Measurements from ENCODE around the gene MON1B. TPM values are rescaled to one million over a fixed set of nuclear protein-coding genes. Genes with fewer than 3 reads are reported as not detected.

The MON1B gene
- total RNA-seq, 1 experiment from 2014 or later = 49.1 TPM

DNA sequence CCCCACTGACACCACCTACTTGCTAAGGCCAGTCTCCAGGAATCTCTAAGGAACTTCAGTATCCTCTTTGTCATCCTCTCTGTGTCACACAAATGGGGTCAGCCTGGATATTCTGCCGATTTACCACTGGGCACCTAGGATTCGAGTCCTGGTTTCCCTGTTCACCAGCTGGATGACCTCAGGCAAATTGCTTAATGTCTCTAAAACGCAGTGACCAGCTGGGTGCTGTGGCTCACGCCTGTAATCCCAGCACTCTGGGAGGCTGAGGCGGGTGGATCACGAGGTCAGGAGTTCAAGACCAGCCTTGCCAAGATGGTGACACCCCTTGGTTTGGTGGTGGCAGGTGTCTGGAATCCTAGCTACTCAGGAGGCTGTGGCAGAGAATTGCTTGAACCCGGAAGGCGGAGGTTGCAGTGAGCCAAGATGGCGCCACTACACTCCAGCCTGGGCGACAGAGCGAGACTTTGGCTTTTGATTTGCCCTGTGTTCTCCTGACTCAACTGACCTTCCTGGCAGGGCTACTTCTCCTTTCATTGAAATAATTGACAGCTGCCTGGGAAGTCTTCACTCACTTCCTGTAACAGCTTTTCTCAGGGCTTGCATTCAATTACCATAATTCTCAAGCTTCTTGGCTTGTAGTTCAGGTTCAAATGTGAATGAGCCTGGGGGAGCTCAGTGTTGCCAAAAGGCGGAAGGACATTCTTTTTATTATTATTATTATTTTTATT is 23.6 kb downstream of the MON1B start:
- H3K27me3 Mint-ChIP-seq (ENCODE audit: low read depth) = peaks cover 7% of the 10 kb centered on the region
- CTCF ChIA-PET = interaction anchor here (1.3 kb wide), 1 partner anchor 8 kb away, joined by 8 read pairs; no protein-coding TSS in a partner anchor
- H3K4me3 Mint-ChIP-seq = no peak overlapping the region

DNA sequence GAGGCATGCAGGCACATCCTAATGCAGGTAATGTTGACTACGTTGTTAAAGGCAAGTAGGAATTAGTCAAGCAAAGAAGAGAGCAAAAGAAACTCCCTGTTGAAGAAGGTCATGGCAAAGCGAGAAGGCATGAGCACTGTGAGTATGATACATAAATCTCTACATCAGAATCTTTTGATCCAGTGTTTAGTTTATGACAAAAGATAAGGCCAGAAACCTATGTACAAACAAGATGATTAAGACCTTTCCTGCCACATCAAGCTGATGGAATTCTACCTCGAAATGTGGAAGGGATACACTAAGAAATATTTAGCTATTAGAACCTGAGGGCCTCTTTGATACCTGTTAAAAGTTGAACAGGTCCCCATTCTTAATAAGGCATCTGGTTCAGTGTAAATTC is 28.4 kb downstream of the MON1B start:
- ATAC-seq (no peak), DNase-seq (ENCODE audit: low spot score) (no peak)
- ChIA-PET POLR2A (no interaction called here), CTCF (interaction anchor here (0.5 kb wide), 1 partner anchor 1696 kb away, joined by 4 read pairs; no protein-coding TSS in a partner anchor)
- TF ChIP-seq ZBTB43 (CRISPR knock-in tag; IDR thresholded peaks at IDR 0.05) = no peak
- no peak overlapping the region for H3K4me3 Mint-ChIP-seq
- H3K36me3 Mint-ChIP-seq = 0 out of 2 replicates have a peak, but pooled peaks cover 3% of the 10 kb centered on the region
- no peaks in the 10 kb centered on the region for H3K9me3 Mint-ChIP-seq
- peaks cover 16% of the 10 kb centered on the region for H3K4me1 Mint-ChIP-seq
- H3K27ac Mint-ChIP-seq = no peak overlapping the region
- H3K27me3 Mint-ChIP-seq (ENCODE audit: low read depth) = no peaks in the 10 kb centered on the region

More for the DNA sequence above, 23.6 kb downstream of the MON1B start:
- no peaks in the 10 kb centered on the region for H3K9me3 Mint-ChIP-seq
- DNase-seq (ENCODE audit: low spot score) (no peak), ATAC-seq (no peak)
- peaks cover 20% of the 10 kb centered on the region for H3K4me1 Mint-ChIP-seq
- H3K36me3 Mint-ChIP-seq = 0 out of 2 replicates have a peak, but pooled peaks cover 3% of the 10 kb centered on the region
- TF ChIP-seq SP1 (CRISPR knock-in tag; conservative IDR thresholded peaks at IDR 0.05) = no peak
- TF ChIP-seq HMGA2 (CRISPR knock-in tag; IDR thresholded peaks at IDR 0.05) = 0 out of 2 replicates have a peak, but pooled peaks have one; percentile 12
- TF ChIP-seq, protein P1, sequence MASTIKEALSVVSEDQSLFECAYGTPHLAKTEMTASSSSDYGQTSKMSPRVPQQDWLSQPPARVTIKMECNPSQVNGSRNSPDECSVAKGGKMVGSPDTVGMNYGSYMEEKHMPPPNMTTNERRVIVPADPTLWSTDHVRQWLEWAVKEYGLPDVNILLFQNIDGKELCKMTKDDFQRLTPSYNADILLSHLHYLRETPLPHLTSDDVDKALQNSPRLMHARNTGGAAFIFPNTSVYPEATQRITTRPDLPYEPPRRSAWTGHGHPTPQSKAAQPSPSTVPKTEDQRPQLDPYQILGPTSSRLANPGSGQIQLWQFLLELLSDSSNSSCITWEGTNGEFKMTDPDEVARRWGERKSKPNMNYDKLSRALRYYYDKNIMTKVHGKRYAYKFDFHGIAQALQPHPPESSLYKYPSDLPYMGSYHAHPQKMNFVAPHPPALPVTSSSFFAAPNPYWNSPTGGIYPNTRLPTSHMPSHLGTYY (CRISPR knock-in tag; IDR thresholded peaks at IDR 0.05) = no peak
- no peak for TF ChIP-seq PRRX2 (CRISPR knock-in tag; IDR thresholded peaks at IDR 0.05)
- no peak overlapping the region for H3K27ac Mint-ChIP-seq
- POLR2A ChIA-PET = no interaction called here

- DNase-seq (ENCODE audit: low spot score) (no peak), ATAC-seq (peak; percentile 29)
- Mint-ChIP-seq H3K4me1 (peaks cover 14% of the 10 kb centered on the region), H3K27ac (no peak overlapping the region), H3K9me3 (no peaks in the 10 kb centered on the region), H3K27me3 (ENCODE audit: low read depth) (no peaks in the 10 kb centered on the region), H3K4me3 (no peak overlapping the region), H3K36me3 (0 out of 2 replicates have a peak, but pooled peaks cover 3% of the 10 kb centered on the region)
- CTCF ChIA-PET = no interaction called here
- POLR2A ChIA-PET = interaction anchor here (0.5 kb wide), 1 partner anchor 1439 kb away, joined by 4 read pairs; no protein-coding TSS in a partner anchor
- no peak for TF ChIP-seq SOX15 (CRISPR knock-in tag; IDR thresholded peaks at IDR 0.05)
- no peak for TF ChIP-seq SP1 (CRISPR knock-in tag; conservative IDR thresholded peaks at IDR 0.05)
- TF ChIP-seq RORB (CRISPR knock-in tag; IDR thresholded peaks at IDR 0.05) = no peak
- TF ChIP-seq NR1H2 (CRISPR knock-in tag; IDR thresholded peaks at IDR 0.05) = no peak
- TF ChIP-seq ZNF671 (CRISPR knock-in tag; IDR thresholded peaks at IDR 0.05) = no peak
- TF ChIP-seq, protein P2, sequence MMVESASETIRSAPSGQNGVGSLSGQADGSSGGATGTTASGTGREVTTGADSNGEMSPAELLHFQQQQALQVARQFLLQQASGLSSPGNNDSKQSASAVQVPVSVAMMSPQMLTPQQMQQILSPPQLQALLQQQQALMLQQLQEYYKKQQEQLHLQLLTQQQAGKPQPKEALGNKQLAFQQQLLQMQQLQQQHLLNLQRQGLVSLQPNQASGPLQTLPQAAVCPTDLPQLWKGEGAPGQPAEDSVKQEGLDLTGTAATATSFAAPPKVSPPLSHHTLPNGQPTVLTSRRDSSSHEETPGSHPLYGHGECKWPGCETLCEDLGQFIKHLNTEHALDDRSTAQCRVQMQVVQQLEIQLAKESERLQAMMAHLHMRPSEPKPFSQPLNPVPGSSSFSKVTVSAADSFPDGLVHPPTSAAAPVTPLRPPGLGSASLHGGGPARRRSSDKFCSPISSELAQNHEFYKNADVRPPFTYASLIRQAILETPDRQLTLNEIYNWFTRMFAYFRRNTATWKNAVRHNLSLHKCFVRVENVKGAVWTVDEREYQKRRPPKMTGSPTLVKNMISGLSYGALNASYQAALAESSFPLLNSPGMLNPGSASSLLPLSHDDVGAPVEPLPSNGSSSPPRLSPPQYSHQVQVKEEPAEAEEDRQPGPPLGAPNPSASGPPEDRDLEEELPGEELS (CRISPR knock-in tag; IDR thresholded peaks at IDR 0.05) = no peak
- no peak for TF ChIP-seq IRF2 (CRISPR knock-in tag; IDR thresholded peaks at IDR 0.05; ENCODE audit: borderline replicate concordance, low read depth)
- TF ChIP-seq GTF2I (CRISPR knock-in tag; conservative IDR thresholded peaks at IDR 0.05) = no peak
- no peak for TF ChIP-seq NR2C2 (CRISPR knock-in tag; IDR thresholded peaks at IDR 0.05)
- no peak for TF ChIP-seq TCF7 (CRISPR knock-in tag; IDR thresholded peaks at IDR 0.05; ENCODE audit: low read depth)
- no peak for TF ChIP-seq FOXJ3 (CRISPR knock-in tag; IDR thresholded peaks at IDR 0.05; ENCODE audit: borderline replicate concordance)
- TF ChIP-seq, protein P3, sequence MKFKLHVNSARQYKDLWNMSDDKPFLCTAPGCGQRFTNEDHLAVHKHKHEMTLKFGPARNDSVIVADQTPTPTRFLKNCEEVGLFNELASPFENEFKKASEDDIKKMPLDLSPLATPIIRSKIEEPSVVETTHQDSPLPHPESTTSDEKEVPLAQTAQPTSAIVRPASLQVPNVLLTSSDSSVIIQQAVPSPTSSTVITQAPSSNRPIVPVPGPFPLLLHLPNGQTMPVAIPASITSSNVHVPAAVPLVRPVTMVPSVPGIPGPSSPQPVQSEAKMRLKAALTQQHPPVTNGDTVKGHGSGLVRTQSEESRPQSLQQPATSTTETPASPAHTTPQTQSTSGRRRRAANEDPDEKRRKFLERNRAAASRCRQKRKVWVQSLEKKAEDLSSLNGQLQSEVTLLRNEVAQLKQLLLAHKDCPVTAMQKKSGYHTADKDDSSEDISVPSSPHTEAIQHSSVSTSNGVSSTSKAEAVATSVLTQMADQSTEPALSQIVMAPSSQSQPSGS (CRISPR knock-in tag; IDR thresholded peaks at IDR 0.05; ENCODE audit: borderline replicate concordance, low read depth) = no peak
- TF ChIP-seq, protein P4, sequence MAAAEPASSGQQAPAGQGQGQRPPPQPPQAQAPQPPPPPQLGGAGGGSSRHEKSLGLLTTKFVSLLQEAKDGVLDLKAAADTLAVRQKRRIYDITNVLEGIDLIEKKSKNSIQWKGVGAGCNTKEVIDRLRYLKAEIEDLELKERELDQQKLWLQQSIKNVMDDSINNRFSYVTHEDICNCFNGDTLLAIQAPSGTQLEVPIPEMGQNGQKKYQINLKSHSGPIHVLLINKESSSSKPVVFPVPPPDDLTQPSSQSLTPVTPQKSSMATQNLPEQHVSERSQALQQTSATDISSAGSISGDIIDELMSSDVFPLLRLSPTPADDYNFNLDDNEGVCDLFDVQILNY (CRISPR knock-in tag; IDR thresholded peaks at IDR 0.05) = no peak
- no peak for TF ChIP-seq OVOL2 (CRISPR knock-in tag; IDR thresholded peaks at IDR 0.05; ENCODE audit: borderline replicate concordance)
- TF ChIP-seq SMAD3 (CRISPR knock-in tag; IDR thresholded peaks at IDR 0.05; ENCODE audit: borderline replicate concordance) = no peak
- TF ChIP-seq, protein P5, sequence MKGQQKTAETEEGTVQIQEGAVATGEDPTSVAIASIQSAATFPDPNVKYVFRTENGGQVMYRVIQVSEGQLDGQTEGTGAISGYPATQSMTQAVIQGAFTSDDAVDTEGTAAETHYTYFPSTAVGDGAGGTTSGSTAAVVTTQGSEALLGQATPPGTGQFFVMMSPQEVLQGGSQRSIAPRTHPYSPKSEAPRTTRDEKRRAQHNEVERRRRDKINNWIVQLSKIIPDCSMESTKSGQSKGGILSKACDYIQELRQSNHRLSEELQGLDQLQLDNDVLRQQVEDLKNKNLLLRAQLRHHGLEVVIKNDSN (CRISPR knock-in tag; IDR thresholded peaks at IDR 0.05) = no peak
- TF ChIP-seq STAT6 (CRISPR knock-in tag; conservative IDR thresholded peaks at IDR 0.05; ENCODE audit: low read depth) = no peak
These were observed 29.4 kb downstream of the MON1B start for GRCh38 chr16:77220427-77220826.

Data from WTC11 (cell line).